Mesothelial cell of epicardium (in vitro differentiated cells): ENCODE data around the gene SMARCAD1. TPM values are rescaled to one million over a fixed set of nuclear protein-coding genes. Genes with fewer than 3 reads are reported as not detected.
"Not testable (repeated sequence)": the region's sequence is repeated elsewhere in the genome, so short reads cannot be mapped to it uniquely, and the experiment has no call there.

Experiments used
- DNase-seq, 2 experiments: peaks; one replicate each; pipeline ENCODE4 v3.0.0; 2021; ENCODE audit warnings: low spot score in 2 of 2; ENCODE audit not compliant: unreplicated experiment in 2 of 2
- H3K27ac Mint-ChIP-seq: 2 replicates; pipeline ENCODE4 v1.8.0; 2021; ENCODE audit warnings: mixed read lengths
- H3K27me3 Mint-ChIP-seq: 2 replicates; pipeline ENCODE4 v1.8.0; 2021; ENCODE audit warnings: low read depth, mixed read lengths
- H3K36me3 Mint-ChIP-seq: 2 replicates; pipeline ENCODE4 v1.8.0; 2021; ENCODE audit warnings: mixed read lengths
- H3K4me1 Mint-ChIP-seq: 2 replicates; pipeline ENCODE4 v1.8.0; 2021; ENCODE audit warnings: mixed read lengths
- H3K4me3 Mint-ChIP-seq: 2 replicates; pipeline ENCODE4 v1.8.0; 2021; ENCODE audit warnings: mild to moderate bottlenecking, moderate library complexity, mixed read lengths
- H3K9me3 Mint-ChIP-seq: 2 replicates; pipeline ENCODE4 v1.8.0; 2021; ENCODE audit warnings: mixed read lengths
- total RNA-seq: library from RNA; stranded (reverse); gene quantifications from 3 replicates; pipeline ENCODE4 v1.2.1, GENCODE V29; 2021
- TF ChIP-seq, protein P1 (sequence below): fragments of 200-600 bp; sonication (generic); IDR thresholded peaks from one replicate; pipeline ENCODE4 v1.5.0; 2021; ENCODE audit warnings: antibody characterized with exemption; ENCODE audit not compliant: unreplicated experiment

Gene SMARCAD1
- total RNA-seq, 1 donor from 2014 or later = 63.6 TPM

DNA sequence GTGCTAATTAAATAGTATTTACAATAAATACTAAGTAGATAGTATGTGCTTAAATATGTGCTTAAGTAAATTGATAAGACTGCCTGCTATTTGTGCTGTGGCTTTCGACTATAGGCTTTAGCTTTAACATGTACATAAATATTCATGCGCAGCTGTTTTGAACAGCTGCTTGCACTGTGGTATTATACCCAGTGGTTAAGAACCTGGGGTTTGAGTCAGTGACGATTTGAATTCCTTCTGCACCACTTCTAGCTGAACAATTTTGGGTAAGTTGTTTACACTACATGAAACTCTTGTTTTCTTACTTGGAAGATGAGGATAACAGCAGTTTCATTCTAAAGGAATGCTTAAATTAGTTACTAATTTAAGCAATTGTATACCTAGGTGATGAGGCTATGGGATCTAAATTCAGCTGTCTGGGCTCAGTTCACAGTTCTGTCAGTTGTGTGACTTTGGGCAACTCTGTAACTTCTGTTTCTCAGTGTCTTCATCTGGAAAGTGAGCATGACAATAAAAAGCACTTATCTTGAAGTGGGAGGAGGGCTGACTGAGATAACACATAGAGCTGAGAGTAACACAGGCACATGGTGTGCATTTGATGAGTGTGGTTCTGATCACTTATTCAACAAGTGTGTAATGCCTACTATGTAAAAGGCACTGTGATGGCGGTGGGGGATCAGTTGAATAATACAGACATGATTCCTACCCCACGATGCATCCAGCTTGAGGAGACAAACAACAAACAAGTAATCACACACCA lies 98.0 kb downstream of the SMARCAD1 start:
- Mint-ChIP-seq H3K36me3 (no peaks in the 10 kb centered on the region), H3K27ac (no peak overlapping the region), H3K9me3 (peaks cover 4% of the 10 kb centered on the region), H3K4me1 (no peaks in the 10 kb centered on the region), H3K4me3 (no peak overlapping the region), H3K27me3 (no peaks in the 10 kb centered on the region)
- DNase-seq = no peak
- TF ChIP-seq, protein P1, sequence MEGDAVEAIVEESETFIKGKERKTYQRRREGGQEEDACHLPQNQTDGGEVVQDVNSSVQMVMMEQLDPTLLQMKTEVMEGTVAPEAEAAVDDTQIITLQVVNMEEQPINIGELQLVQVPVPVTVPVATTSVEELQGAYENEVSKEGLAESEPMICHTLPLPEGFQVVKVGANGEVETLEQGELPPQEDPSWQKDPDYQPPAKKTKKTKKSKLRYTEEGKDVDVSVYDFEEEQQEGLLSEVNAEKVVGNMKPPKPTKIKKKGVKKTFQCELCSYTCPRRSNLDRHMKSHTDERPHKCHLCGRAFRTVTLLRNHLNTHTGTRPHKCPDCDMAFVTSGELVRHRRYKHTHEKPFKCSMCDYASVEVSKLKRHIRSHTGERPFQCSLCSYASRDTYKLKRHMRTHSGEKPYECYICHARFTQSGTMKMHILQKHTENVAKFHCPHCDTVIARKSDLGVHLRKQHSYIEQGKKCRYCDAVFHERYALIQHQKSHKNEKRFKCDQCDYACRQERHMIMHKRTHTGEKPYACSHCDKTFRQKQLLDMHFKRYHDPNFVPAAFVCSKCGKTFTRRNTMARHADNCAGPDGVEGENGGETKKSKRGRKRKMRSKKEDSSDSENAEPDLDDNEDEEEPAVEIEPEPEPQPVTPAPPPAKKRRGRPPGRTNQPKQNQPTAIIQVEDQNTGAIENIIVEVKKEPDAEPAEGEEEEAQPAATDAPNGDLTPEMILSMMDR = no peak

DNA sequence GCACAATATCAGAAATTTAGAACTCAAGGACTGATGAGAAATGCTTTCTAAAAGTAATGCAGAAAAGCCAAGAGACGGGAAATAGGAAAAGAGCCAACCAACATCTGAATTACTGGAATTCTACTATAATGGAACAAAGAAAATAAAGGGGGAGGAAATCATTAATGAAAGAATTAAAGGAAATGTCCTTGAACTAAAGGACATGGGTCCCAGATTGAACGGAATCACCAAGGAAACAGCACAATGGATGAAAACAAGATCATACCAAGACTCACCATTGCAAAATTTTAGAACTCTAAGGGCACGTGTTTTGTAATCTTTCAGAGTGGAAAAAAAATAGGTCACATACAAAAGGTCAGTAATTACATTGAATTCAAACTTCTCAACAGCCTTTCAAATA lies 99.0 kb downstream of the SMARCAD1 start:
- Mint-ChIP-seq H3K27ac (no peak overlapping the region), H3K36me3 (no peaks in the 10 kb centered on the region), H3K27me3 (no peaks in the 10 kb centered on the region), H3K4me1 (no peaks in the 10 kb centered on the region), H3K4me3 (no peak overlapping the region), H3K9me3 (peaks cover 10% of the 10 kb centered on the region)
- DNase-seq = no peak
- TF ChIP-seq, protein P1 = no peak

DNA sequence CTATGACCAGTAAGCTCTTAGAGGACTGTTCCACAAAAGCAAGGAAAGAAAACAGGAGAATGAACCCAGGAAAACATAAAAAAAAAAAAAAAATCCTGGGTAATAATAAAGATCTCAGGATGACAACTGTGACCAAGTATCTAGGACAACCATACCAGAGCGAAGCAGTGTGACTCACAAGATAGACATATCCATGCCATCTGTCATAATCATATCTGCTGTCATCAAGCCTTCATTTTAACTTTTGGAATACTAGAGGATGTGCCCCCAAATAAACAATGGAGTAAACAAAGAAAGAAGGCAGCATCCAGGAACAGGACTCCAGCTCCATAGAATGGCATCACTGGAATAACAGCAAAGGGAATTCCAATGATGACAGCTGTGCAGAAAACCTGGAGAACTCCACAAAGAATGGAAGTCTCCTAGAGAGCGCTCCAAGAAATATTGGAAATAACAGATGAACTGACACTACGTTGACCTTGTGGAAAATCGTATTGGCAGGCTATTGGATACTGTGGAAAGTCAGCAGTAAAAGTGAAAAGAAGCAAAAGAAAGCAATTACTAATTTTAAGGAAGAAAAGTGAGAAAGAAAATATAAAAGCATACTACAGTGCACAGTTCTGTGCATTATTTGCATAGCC lies 99.7 kb downstream of the SMARCAD1 start:
- no peaks in the 10 kb centered on the region for H3K4me1 Mint-ChIP-seq
- no peaks in the 10 kb centered on the region for H3K36me3 Mint-ChIP-seq
- no peaks in the 10 kb centered on the region for H3K27me3 Mint-ChIP-seq
- H3K27ac Mint-ChIP-seq = no peak overlapping the region
- H3K4me3 Mint-ChIP-seq = no peak overlapping the region
- no peak for DNase-seq
- TF ChIP-seq, protein P1 = no peak
- H3K9me3 Mint-ChIP-seq = peaks cover 15% of the 10 kb centered on the region

DNA sequence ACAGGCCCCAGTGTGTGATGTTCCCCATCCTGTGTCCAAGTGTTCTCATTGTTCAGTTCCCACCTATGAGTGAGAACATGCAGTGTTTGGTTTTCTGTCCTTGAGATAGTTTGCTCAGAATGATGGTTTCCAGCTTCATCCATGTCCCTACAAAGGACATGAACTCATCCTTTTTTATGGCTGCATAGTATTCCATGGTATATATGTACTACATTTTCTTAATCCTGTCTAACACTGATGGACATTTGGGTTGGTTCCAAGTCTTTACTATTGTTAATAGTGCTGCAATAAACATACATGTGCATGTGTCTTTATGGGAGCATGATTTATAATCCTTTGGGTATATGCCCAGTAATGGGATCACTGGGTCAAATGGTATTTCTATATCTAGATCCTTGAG lies 112.3 kb downstream of the SMARCAD1 start:
- H3K4me3 Mint-ChIP-seq, H3K27me3 Mint-ChIP-seq: not testable (repeated sequence)

DNA sequence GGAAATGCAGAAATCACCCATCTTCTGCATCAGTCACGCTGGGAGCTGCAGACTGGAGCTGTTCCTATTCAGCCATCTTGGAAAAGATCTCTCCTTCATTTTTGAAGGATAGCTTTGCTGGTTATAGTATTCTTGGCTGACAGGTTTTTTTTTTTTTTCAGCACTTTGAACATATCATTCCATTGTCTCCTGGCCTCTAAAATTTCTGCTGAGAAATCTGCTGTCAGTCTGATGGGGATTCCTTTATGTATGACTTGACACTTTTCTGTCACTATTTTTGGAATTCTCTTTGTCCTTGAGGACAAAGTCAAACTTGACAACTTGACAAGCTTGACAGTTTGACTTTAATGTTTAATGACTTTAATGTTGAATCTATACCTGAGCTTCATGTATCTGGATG lies 118.2 kb downstream of the SMARCAD1 start:
- no peaks in the 10 kb centered on the region for H3K27me3 Mint-ChIP-seq
- H3K4me3 Mint-ChIP-seq = no peak overlapping the region
- H3K4me1 Mint-ChIP-seq = no peaks in the 10 kb centered on the region

More for the DNA sequence above, 112.3 kb downstream of the SMARCAD1 start:
- not testable (repeated sequence) for H3K27ac Mint-ChIP-seq, H3K4me1 Mint-ChIP-seq, H3K36me3 Mint-ChIP-seq, DNase-seq
- peaks cover 42% of the 10 kb centered on the region for H3K9me3 Mint-ChIP-seq

GRCh38 chr4:94329933-94330332 lies 122.3 kb downstream of the SMARCAD1 start:
- Mint-ChIP-seq H3K4me1 (no peaks in the 10 kb centered on the region), H3K27me3 (no peaks in the 10 kb centered on the region), H3K9me3 (peaks cover 13% of the 10 kb centered on the region), H3K27ac (no peak overlapping the region), H3K4me3 (no peak overlapping the region), H3K36me3 (peaks cover 11% of the 10 kb centered on the region)
- TF ChIP-seq, protein P1 = no peak
- no peak for DNase-seq

More for the DNA sequence above, 118.2 kb downstream of the SMARCAD1 start:
- H3K27ac Mint-ChIP-seq = no peak overlapping the region
- DNase-seq = no peak
- H3K9me3 Mint-ChIP-seq = peaks cover 42% of the 10 kb centered on the region
- peaks cover 14% of the 10 kb centered on the region for H3K36me3 Mint-ChIP-seq
- TF ChIP-seq, protein P1 = no peak
